H1 (cell line): ENCODE measurements around the gene APOA1. TPM values are rescaled to one million over a fixed set of nuclear protein-coding genes. Genes with fewer than 3 reads are reported as not detected.
A peak's percentile ranks its signal among the peaks of the same experiment; 100 is the strongest.

ENCODE experiments used
- CTCF ChIA-PET: fragments of 300-600 bp; sonication (Branson Sonifier 250); formaldehyde crosslinking; loops from one replicate; lab custom pipeline; 2021; ENCODE audit not compliant: partially characterized antibody; lab: Charles Lee
- POLR2A ChIA-PET: fragments of 300-600 bp; sonication (Branson Sonifier 250); formaldehyde crosslinking; loops from one replicate; lab custom pipeline; 2021; ENCODE audit warnings: inconsistent platforms; ENCODE audit not compliant: partially characterized antibody; lab: Charles Lee
- DNase-seq, 2 experiments: peaks; one replicate each; pipeline versions ENCODE4 v3.0.0 to v3.0.0-alpha.2; 2010 to 2022; ENCODE audit warnings: low spot score in 2 of 2, low read depth in 1 of 2, mixed read lengths in 1 of 2
- FAIRE-seq: peaks from 2 replicates; lab custom pipeline; 2011; peaks lifted over from hg19 to GRCh38; lab: Jason Lieb, UNC
- H2AFZ ChIP-seq: 2 replicates; pipeline ENCODE4 v1.8.1; 2012; ENCODE audit warnings: low read length, inconsistent platforms
- H2AK5ac ChIP-seq: 2 replicates; pipeline ENCODE4 v1.6.1; 2013; ENCODE audit warnings: low read depth, low read length
- H2BK120ac ChIP-seq: replicated peaks from 2 replicates; pipeline ENCODE3; 2013; ENCODE audit warnings: low read depth, low read length, inconsistent platforms
- H2BK12ac ChIP-seq: 2 replicates; pipeline ENCODE4 v1.6.1; 2013; ENCODE audit warnings: low read depth, low read length
- H2BK15ac ChIP-seq: 2 replicates; pipeline ENCODE4 v1.6.1; 2013; ENCODE audit warnings: low read length
- H2BK20ac ChIP-seq: 2 replicates; pipeline ENCODE4 v1.6.1; 2013; ENCODE audit warnings: low read length
- H2BK5ac ChIP-seq: 2 replicates; pipeline ENCODE4 v1.6.1; 2013; ENCODE audit warnings: low read depth, low read length
- H3K14ac ChIP-seq: 2 replicates; pipeline ENCODE4 v1.6.1; 2013; ENCODE audit warnings: inconsistent platforms; ENCODE audit not compliant: insufficient read length
- H3K18ac ChIP-seq: 2 replicates; pipeline ENCODE4 v1.6.1; 2013; ENCODE audit warnings: low read length; ENCODE audit errors: extremely low read depth
- H3K23ac ChIP-seq: 2 replicates; pipeline ENCODE4 v1.6.1; 2013; ENCODE audit warnings: inconsistent platforms; ENCODE audit not compliant: insufficient read length
- H3K23me2 ChIP-seq: 2 replicates; pipeline ENCODE4 v1.6.1; 2013; ENCODE audit warnings: low read depth, low read length
- H3K27ac ChIP-seq: 2 replicates; pipeline ENCODE4 v1.6.1; 2011; ENCODE audit warnings: low read depth, low read length, inconsistent platforms
- H3K27me3 ChIP-seq, 4 experiments: replicated peaks in 1 of 4; 1 replicate in 1 of 4; 2 replicates in 3 of 4; pipeline versions ENCODE4 v1.6.1 to v1.8.1; 2011 to 2013; ENCODE audit warnings: low read length in 3 of 4, mild to moderate bottlenecking in 3 of 4, inconsistent platforms in 2 of 4, mixed read lengths in 2 of 4, moderate library complexity in 1 of 4; ENCODE audit not compliant: control insufficient read depth in 3 of 4, insufficient read depth in 3 of 4; ENCODE audit errors: extremely low read depth in 1 of 4
- H3K36me3 ChIP-seq, 4 experiments: 2 replicates each; pipeline versions ENCODE4 v1.6.1 to v1.8.1; 2011 to 2013; ENCODE audit warnings: mild to moderate bottlenecking in 4 of 4, low read length in 3 of 4, moderate library complexity in 2 of 4, control low read depth in 1 of 4, inconsistent platforms in 1 of 4; ENCODE audit not compliant: insufficient read depth in 4 of 4, control insufficient read depth in 2 of 4
- H3K4ac ChIP-seq: replicated peaks from 2 replicates; pipeline ENCODE3; 2013; ENCODE audit warnings: low read length, low read depth, mixed read lengths, inconsistent platforms; ENCODE audit not compliant: insufficient read length
- H3K4me1 ChIP-seq, 4 experiments: replicated peaks in 1 of 4; 1 replicate in 1 of 4; 2 replicates in 3 of 4; pipeline versions ENCODE4 v1.6.1 to v1.8.1; 2011 to 2013; ENCODE audit warnings: low read length in 3 of 4, inconsistent platforms in 2 of 4, mixed read lengths in 1 of 4; ENCODE audit not compliant: insufficient read depth in 4 of 4, control insufficient read depth in 3 of 4
- H3K4me2 ChIP-seq, 2 experiments: 2 replicates each; pipeline versions ENCODE4 v1.6.1 to v1.8.1; 2011 to 2013; ENCODE audit warnings: low read depth in 2 of 2, low read length in 2 of 2, control low read depth in 1 of 2, inconsistent platforms in 1 of 2, mild to moderate bottlenecking in 1 of 2; ENCODE audit not compliant: insufficient read depth in 1 of 2
- H3K4me3 ChIP-seq, 4 experiments: fragments of 200-600, 300-600 bp in 1 of 4; sonication (generic), shearing (Covaris generic), sonication (Bioruptor Twin) in 1 of 4; 2 replicates each; pipeline versions ENCODE4 v1.5.1 to v1.8.1; 2011 to 2016; ENCODE audit warnings: low read length in 4 of 4, low read depth in 3 of 4, control low read depth in 2 of 4, inconsistent platforms in 2 of 4, mild to moderate bottlenecking in 2 of 4, mixed read lengths in 1 of 4, moderate library complexity in 1 of 4; ENCODE audit not compliant: insufficient read depth in 2 of 4; ENCODE audit errors: extremely low read depth in 1 of 4
- H3K56ac ChIP-seq: replicated peaks from 2 replicates; pipeline ENCODE3; 2013; ENCODE audit warnings: low read depth, mild to moderate bottlenecking, mixed read lengths, low read length, inconsistent platforms; ENCODE audit not compliant: insufficient read length
- H3K79me1 ChIP-seq: 2 replicates; pipeline ENCODE4 v1.6.1; 2013; ENCODE audit warnings: low read depth, low read length, control low read depth
- H3K79me2 ChIP-seq, 2 experiments: 2 replicates each; pipeline versions ENCODE4 v1.6.1 to v1.8.1; 2012 to 2013; ENCODE audit warnings: low read length in 2 of 2, mild to moderate bottlenecking in 2 of 2, inconsistent platforms in 1 of 2; ENCODE audit not compliant: insufficient read depth in 2 of 2, control insufficient read depth in 1 of 2
- H3K9ac ChIP-seq, 4 experiments: replicated peaks in 1 of 4; 1 replicate in 1 of 4; 2 replicates in 3 of 4; pipeline versions ENCODE4 v1.6.1 to v1.8.1; 2011 to 2013; ENCODE audit warnings: low read depth in 3 of 4, low read length in 3 of 4, control low read depth in 2 of 4, mild to moderate bottlenecking in 2 of 4, moderate library complexity in 2 of 4, inconsistent platforms in 1 of 4; ENCODE audit errors: extremely low read depth in 1 of 4
- H3K9me3 ChIP-seq, 2 experiments: 2 replicates each; pipeline versions ENCODE4 v1.6.1 to v1.8.1; 2012 to 2013; ENCODE audit warnings: mild to moderate bottlenecking in 2 of 2, moderate library complexity in 2 of 2, control low read depth in 1 of 2, inconsistent platforms in 1 of 2, low read depth in 1 of 2, low read length in 1 of 2, mixed read lengths in 1 of 2; ENCODE audit not compliant: insufficient read depth in 2 of 2
- H4K20me1 ChIP-seq, 2 experiments: replicated peaks in 1 of 2; 2 replicates each; pipeline versions ENCODE3 to v1.8.1; 2011 to 2013; ENCODE audit warnings: inconsistent platforms in 2 of 2, low read length in 2 of 2, mild to moderate bottlenecking in 1 of 2; ENCODE audit not compliant: insufficient read depth in 2 of 2, control insufficient read depth in 1 of 2
- H4K5ac ChIP-seq: 2 replicates; pipeline ENCODE4 v1.6.1; 2013; ENCODE audit warnings: low read length, low read depth, mixed read lengths, inconsistent platforms; ENCODE audit not compliant: insufficient read length
- H4K8ac ChIP-seq: 2 replicates; pipeline ENCODE4 v1.8.0; 2013; ENCODE audit warnings: mild to moderate bottlenecking, moderate library complexity, low read length, inconsistent platforms; ENCODE audit not compliant: insufficient read depth; ENCODE audit errors: extremely low read depth
- H4K91ac ChIP-seq: replicated peaks from 2 replicates; pipeline ENCODE3; 2013; ENCODE audit warnings: low read length, mixed read lengths, inconsistent platforms; ENCODE audit not compliant: insufficient read length
- CBX5 ChIP-seq: fragments of 300-800, 300-1000 bp; sonication (generic); IDR thresholded peaks from 2 replicates; pipeline ENCODE4 v1.7.1; 2016; ENCODE audit warnings: antibody characterized with exemption, low read length, low read depth
- CBX8 ChIP-seq: fragments of 300-800, 300-1000 bp; sonication (generic); IDR thresholded peaks from 2 replicates; pipeline ENCODE4 v1.7.1; 2016; ENCODE audit warnings: low read depth, low read length, borderline replicate concordance
- CHD1 ChIP-seq: IDR thresholded peaks from 2 replicates; pipeline ENCODE4 v1.6.1; 2012; ENCODE audit warnings: low read depth, low read length, improper control_type of control experiment
- EZH2 ChIP-seq: fragments of 200-600 bp; sonication (generic); IDR thresholded peaks from 2 replicates; pipeline ENCODE4 v1.7.1; 2012; ENCODE audit warnings: low read depth, mild to moderate bottlenecking, moderate library complexity, low read length, inconsistent platforms; ENCODE audit not compliant: severe bottlenecking
- HDAC2 ChIP-seq, 2 experiments: fragments of 300-600 bp in 1 of 2; sonication (generic) in 1 of 2; IDR thresholded peaks; 2 replicates each; pipeline ENCODE4 v1.6.1; 2011 to 2012; ENCODE audit warnings: low read depth in 2 of 2, low read length in 2 of 2, mild to moderate bottlenecking in 2 of 2, moderate library complexity in 2 of 2, borderline replicate concordance in 1 of 2, inconsistent platforms in 1 of 2
- KDM5A ChIP-seq: fragments of 200-600 bp; IDR thresholded peaks from 2 replicates; pipeline ENCODE4 v1.7.1; 2012; ENCODE audit warnings: mild to moderate bottlenecking, low read length, inconsistent platforms, mixed read lengths
- MAFK ChIP-seq: IDR thresholded peaks from 2 replicates; pipeline ENCODE4 v1.6.1; 2012; ENCODE audit warnings: low read depth, mild to moderate bottlenecking, improper control_type of control experiment, low read length
- RAD21 ChIP-seq, 2 experiments: IDR thresholded peaks in 1 of 2; conservative IDR thresholded peaks in 1 of 2; 2 replicates each; pipeline ENCODE4 v1.6.1; 2011; ENCODE audit warnings: low read depth in 2 of 2, low read length in 2 of 2, improper control_type of control experiment in 1 of 2, inconsistent platforms in 1 of 2, mild to moderate bottlenecking in 1 of 2, moderate library complexity in 1 of 2
- RBBP5 ChIP-seq: IDR thresholded peaks from 2 replicates; pipeline ENCODE4 v1.7.1; 2012; ENCODE audit warnings: low read depth, mild to moderate bottlenecking, inconsistent platforms, low read length, moderate library complexity, borderline replicate concordance
- RFX5 ChIP-seq: IDR thresholded peaks from 2 replicates; pipeline ENCODE4 v1.6.1; 2011; ENCODE audit warnings: low read depth, low read length, improper control_type of control experiment, borderline replicate concordance
- TAF7 ChIP-seq: optimal IDR thresholded peaks from 2 replicates; pipeline ENCODE3; 2011; ENCODE audit warnings: low read depth, mild to moderate bottlenecking, inconsistent platforms, low read length, moderate library complexity, borderline replicate concordance
- ZNF274 ChIP-seq: IDR thresholded peaks from 2 replicates; pipeline ENCODE4 v1.7.0; 2012; ENCODE audit warnings: low read length, borderline replicate concordance; ENCODE audit errors: extremely low read depth
- WGBS, 2 experiments: shearing (Covaris generic) in 1 of 2; methylation state at CpG; one replicate each; pipeline versions ENCODE4 v1.1.6 to v1.1.7; 2013 to 2015; ENCODE audit warnings: low lambda C conversion rate in 2 of 2, mixed read lengths in 2 of 2, inconsistent platforms in 1 of 2, low coverage in 1 of 2, missing lambda C conversion rate in 1 of 2; ENCODE audit not compliant: insufficient replicate concordance in 2 of 2, insufficient coverage in 1 of 2, insufficient read length in 1 of 2; ENCODE audit errors: extremely low coverage in 1 of 2, missing lambda C conversion rate in 1 of 2; 5-methylcytosine and 5-hydroxymethylcytosine counted together
- polyA plus RNA-seq, 7 experiments: library from polyadenylated mRNA; depleted of rRNA in 3 of 7; stranded (reverse) in 5 of 7; unstranded in 2 of 7; fragments of >200 nt in 5 of 7; fragments of 200-250 nt in 2 of 7; gene quantifications; 1 replicate in 5 of 7; 2 replicates in 1 of 7; 4 replicates in 1 of 7; pipeline versions ENCODE4 v1.2.1 to v1.2.3, GENCODE V29; 2011 to 2013; ENCODE audit warnings: missing spikeins in 2 of 7, mixed read lengths in 2 of 7
- total RNA-seq: library from RNA; stranded (reverse); fragmentation: NEBNext Ultra II Directional; extraction: Animal tissue kit (Norgen Biotek cat#: 25700); gene quantifications from 2 replicates; pipeline ENCODE4 v1.2.1, GENCODE V29; 2021

Gene APOA1
- total and polyA plus RNA-seq, 2 of the 8 experiments (the other 6 are each of a cell fraction or from before 2014, with no cell fraction given) = 0.80 TPM; not detected in 1

GRCh38 chr11:116826751-116827431 lies 10.5 kb downstream of the APOA1 start:
- Histone ChIP-seq H3K4ac (no peak overlapping the region), H3K79me2 (no peaks in the 10 kb centered on the region), H2BK120ac (no peak overlapping the region), H3K36me3 (no peaks in the 10 kb centered on the region), H3K4me2 (no peak overlapping the region), H3K27ac (no peak overlapping the region), H3K56ac (no peak overlapping the region), H3K27me3 (no peaks in the 10 kb centered on the region), H3K18ac (no peak overlapping the region), H3K4me1 (no peaks in the 10 kb centered on the region), H4K20me1 (no peaks in the 10 kb centered on the region), H3K9ac (no peak overlapping the region), H2BK12ac (0 out of 2 replicates have a peak overlapping the region, but pooled peaks have one; percentile 50), H2AK5ac (no peak overlapping the region), H3K79me1 (no peaks in the 10 kb centered on the region), H3K23me2 (no peaks in the 10 kb centered on the region), H2BK15ac (no peak overlapping the region), H3K4me3 (no peak overlapping the region), H3K23ac (no peak overlapping the region), H4K91ac (no peak overlapping the region), H4K8ac (no peak overlapping the region), H2BK5ac (no peak overlapping the region), H3K9me3 (no peaks in the 10 kb centered on the region; a peak in 1 of 4 replicates), H2BK20ac (no peak overlapping the region), H2AFZ (no peak overlapping the region), H3K14ac (no peak overlapping the region), H4K5ac (no peak overlapping the region)
- DNase-seq (no peak), FAIRE-seq (no peak)
- ChIA-PET POLR2A (interaction anchor here (0.6 to 1.0 kb wide), 2 partner anchors 16 to 18 kb away, joined by 3 to 5 read pairs; no protein-coding TSS in a partner anchor), CTCF (interaction anchor here (0.7 to 2.4 kb wide), 5 partner anchors 10 to 263 kb away, joined by 3 to 15 read pairs (median 4); partner anchors contain the start of genes APOA1 and APOA5)
- 84% methylated on average over 9 of the region's 9 CpGs; no CpG with 5 or more reads in 1 of the 2 experiments for WGBS, 2 experiments
- no peak for TF ChIP-seq RAD21 (IDR thresholded peaks at IDR 0.05 in 1 of 2, conservative IDR thresholded peaks at IDR 0.05 in 1 of 2; ENCODE audit: low read depth in 2 of 2, low read length in 2 of 2)
- no peak for TF ChIP-seq ZNF274
- no peak for TF ChIP-seq EZH2
- TF ChIP-seq KDM5A = no peak
- TF ChIP-seq HDAC2 (IDR thresholded peaks at IDR 0.05; ENCODE audit: borderline replicate concordance in 1 of 2, low read depth in 2 of 2, low read length in 2 of 2) = no peak
- no peak for TF ChIP-seq CHD1
- TF ChIP-seq CBX8 = no peak
- TF ChIP-seq RFX5 = no peak
- no peak for TF ChIP-seq MAFK
- no peak for TF ChIP-seq TAF7
- no peak for TF ChIP-seq RBBP5
- TF ChIP-seq CBX5 = no peak
